Urinary bladder (tissue), 4 donors: Measurements from ENCODE around the gene ZNF584. TPM values are rescaled to one million over a fixed set of nuclear protein-coding genes. Genes with fewer than 3 reads are reported as not detected.
A peak's percentile ranks its signal among the peaks of the same experiment; 100 is the strongest.

Experiments
- DNase-seq: peaks from one replicate; pipeline ENCODE4 v3.0.0-alpha.2; 2015; ENCODE audit errors: extremely low spot score
- H3K27ac ChIP-seq: one replicate; pipeline ENCODE4 v1.5.1; 2013; ENCODE audit warnings: low read depth, mild to moderate bottlenecking, moderate library complexity
- H3K36me3 ChIP-seq: one replicate; pipeline ENCODE4 v1.6.1; 2013; ENCODE audit warnings: mild to moderate bottlenecking, moderate library complexity; ENCODE audit not compliant: insufficient read depth
- H3K4me1 ChIP-seq: one replicate; pipeline ENCODE4 v1.6.1; 2013; ENCODE audit warnings: mild to moderate bottlenecking, moderate library complexity; ENCODE audit not compliant: insufficient read depth
- H3K4me3 ChIP-seq: one replicate; pipeline ENCODE4 v1.5.1; 2013; ENCODE audit warnings: low read depth, low read length
- WGBS: extraction: QIAGEN DNeasy Blood & Tissue Kit; methylation state at CpG from one replicate; pipeline ENCODE4 v1.1.7; 2013; 5-methylcytosine and 5-hydroxymethylcytosine counted together
- polyA plus RNA-seq: library from polyadenylated mRNA; stranded (reverse); fragments of 200-250 nt; gene quantifications from one replicate; pipeline ENCODE4 v1.2.3, GENCODE V29; 2013
- total RNA-seq: library from RNA; depleted of rRNA; stranded (reverse); fragments of >200 nt; gene quantifications from one replicate; pipeline ENCODE4 v1.2.3, GENCODE V29; 2014
- donor health status: healthy with polysubstance abuse.
- donor health status: healthy.

ZNF584 gene
- total and polyA plus RNA-seq, 2 donors: 13.6 to 18.5 TPM

DNA sequence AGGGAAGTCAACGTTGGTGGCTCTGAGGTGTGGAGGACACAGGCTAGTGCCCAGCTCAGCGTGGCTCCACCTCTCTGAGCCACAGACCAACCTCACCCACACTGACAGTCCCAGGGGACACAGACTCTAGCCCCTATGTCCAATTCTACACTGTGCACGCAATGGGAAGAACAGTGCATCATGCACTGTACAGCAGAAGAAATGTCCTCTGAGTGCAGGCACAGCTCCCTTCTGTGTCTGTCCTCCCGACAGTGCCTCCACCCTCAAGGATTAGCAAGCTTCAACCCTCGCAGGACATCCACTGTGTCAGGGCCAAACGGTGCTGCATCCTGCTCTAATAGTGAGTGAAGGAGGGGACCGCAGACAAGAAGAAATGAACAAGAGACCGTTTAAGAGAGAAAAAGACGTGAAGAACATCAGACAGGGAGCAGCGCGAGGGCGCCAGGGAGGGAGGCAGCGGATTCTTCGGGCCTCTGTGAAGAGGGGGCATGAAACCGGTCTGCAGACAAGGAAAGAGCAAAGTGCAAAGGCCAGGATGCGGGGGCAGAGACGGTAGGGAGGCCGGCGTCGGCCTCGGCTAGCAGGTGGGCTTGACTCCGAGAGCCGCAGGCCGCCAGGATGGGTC, 28.3 kb upstream of the ZNF584 start:
- Histone ChIP-seq H3K36me3 (no peaks in the 10 kb centered on the region), H3K4me3 (peak overlapping the region; percentile 67), H3K4me1 (no peaks in the 10 kb centered on the region), H3K27ac (peak overlapping the region; percentile 70)
- 5% methylated on average over 24 of the region's 24 CpGs for WGBS
- DNase-seq: no peak

DNA sequence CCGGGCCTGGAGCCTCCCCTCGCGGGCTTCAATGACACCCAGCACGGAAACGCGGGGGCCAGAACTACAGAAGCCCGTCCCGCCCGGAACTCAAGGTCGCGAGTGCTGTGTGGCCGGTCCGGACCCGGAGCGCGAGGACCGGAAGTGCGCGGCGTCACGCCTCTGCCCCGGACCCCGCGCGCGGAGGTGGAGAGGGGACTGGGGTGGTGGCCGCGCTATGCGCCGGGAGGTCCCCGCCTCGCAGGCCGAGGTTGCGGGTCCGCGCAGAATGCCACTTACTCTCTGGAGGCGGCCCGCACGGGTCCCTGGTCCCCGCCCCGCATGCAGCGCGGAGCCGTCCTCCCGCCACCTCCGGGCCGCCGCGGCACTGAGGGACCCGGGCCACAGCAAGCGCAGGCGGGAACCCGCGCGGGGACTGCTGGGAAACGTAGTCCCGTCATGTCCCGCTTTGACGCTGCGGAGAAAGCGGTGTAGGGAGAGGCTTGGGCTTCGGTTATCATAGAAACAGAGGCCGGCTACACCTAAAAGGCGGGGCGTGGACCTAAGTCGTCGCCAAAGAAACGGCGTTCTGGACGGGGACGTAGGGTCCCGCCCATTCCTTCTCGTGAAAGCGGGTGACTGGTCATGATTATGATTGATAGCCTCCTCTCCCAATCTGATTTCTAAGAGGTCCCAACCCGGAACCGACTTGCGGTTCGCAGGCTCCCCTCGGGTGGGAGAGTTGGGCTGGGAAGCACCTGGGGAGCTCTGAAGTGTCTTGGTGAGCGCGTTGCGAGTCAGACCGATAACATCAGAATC, 27.6 kb upstream of the ZNF584 start, which contains the start of gene ZNF837:
Gene ZNF837, minus strand, starts transcription at position 369 of the 798 bp plus-strand sequence. CDS start 11,698 bp downstream, outside the sequence.
- peak; percentile 100 for DNase-seq
- peak within 1 kb of the TSS; percentile 67 for H3K4me3 ChIP-seq
- H3K27ac ChIP-seq: peak within 1 kb of the TSS; percentile 70
- no peaks in the 10 kb centered on the region for H3K36me3 ChIP-seq
- under 1% methylated on average over 83 of the region's 83 CpGs for WGBS
- no peaks in the 10 kb centered on the region for H3K4me1 ChIP-seq

- no peak for DNase-seq
- Histone ChIP-seq H3K4me3 (peak overlapping the region; percentile 50), H3K36me3 (no peaks in the 10 kb centered on the region), H3K27ac (peak overlapping the region; percentile 54), H3K4me1 (no peaks in the 10 kb centered on the region)
- WGBS: 28% methylated on average over 26 of the region's 26 CpGs
Observed at GRCh38 chr19:58381460-58382212, 26.8 kb upstream of the ZNF584 start.

DNA sequence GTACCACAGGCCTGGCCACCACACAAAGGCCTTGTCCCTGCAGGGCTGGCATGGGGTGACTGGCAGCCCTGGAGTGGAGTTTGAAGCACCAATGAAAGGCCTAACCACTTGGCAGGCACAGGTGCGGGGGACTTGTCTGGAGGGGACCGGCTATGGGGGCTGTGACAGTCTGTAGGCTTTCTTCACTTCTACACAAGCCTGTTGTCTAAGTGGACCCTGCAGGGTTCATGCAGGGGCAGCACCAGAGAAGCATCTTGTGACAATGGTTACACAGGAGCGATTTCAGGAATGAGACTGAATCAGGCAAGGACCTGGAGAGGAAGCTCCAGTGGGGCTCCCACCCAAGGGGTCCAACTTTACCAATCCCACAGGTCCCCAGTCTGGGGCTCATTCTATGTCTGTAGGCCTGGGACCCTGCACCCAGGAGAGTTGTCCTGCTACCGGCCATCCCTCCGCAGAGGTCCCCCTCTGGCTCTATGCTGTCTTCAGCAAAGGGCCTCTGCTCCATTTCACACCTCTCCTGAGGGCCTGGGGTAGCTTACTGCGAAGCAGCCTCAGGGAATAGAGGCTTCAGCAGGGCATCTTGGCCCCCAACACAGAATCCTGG, 25.3 kb upstream of the ZNF584 start:
- peaks cover 2% of the 10 kb centered on the region for H3K4me1 ChIP-seq
- 90% methylated on average over 6 of the region's 6 CpGs for WGBS
- DNase-seq: no peak
- H3K4me3 ChIP-seq: no peak overlapping the region
- H3K27ac ChIP-seq: no peak overlapping the region
- no peaks in the 10 kb centered on the region for H3K36me3 ChIP-seq

- H3K27ac ChIP-seq: peak overlapping the region; percentile 99
- H3K36me3 ChIP-seq: no peaks in the 10 kb centered on the region
- DNase-seq: no peak
- no peak overlapping the region for H3K4me3 ChIP-seq
- 75% methylated on average over 9 of the region's 9 CpGs for WGBS
- peaks cover 2% of the 10 kb centered on the region for H3K4me1 ChIP-seq
Observed at GRCh38 chr19:58385313-58385890, 23.0 kb upstream of the ZNF584 start.

DNA sequence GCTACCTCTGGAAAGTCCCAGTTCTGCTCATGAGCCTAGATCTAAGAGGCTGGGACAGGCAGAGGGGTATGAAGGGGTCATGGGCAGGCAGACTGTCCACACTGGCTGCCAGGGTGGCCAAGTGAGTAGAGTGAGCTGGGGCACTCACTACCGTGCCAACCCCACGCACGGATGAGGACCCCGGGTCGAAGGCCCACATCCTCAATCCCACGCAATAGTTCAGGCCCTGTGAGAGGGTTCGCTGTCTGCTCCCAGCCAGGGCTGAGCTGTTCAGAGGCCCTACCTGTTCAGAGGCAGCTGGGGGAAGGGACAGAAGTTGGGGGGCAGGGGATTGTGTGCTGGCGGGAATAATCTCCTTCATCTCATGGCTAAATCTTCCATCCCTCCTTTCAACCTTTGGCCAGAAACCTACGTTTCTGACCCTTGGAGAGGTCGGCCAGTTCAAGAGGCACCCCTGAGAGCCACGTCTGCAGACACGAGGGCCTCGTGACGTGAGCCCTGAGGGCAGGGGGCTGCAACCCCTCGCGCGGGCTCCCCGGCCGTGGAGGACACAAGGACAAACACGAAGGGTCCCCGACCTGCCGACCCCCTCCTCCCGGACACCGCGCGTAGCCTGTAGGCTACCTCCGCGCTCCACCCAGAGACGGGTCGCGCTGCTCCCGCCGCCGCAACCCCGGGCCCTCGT, 22.4 kb upstream of the ZNF584 start:
- 8% methylated on average over 36 of the region's 36 CpGs for WGBS
- Histone ChIP-seq H3K4me1 (peaks cover 2% of the 10 kb centered on the region), H3K4me3 (peak overlapping the region; percentile 78), H3K27ac (peak overlapping the region; percentile 99), H3K36me3 (no peaks in the 10 kb centered on the region)
- DNase-seq: no peak

DNA sequence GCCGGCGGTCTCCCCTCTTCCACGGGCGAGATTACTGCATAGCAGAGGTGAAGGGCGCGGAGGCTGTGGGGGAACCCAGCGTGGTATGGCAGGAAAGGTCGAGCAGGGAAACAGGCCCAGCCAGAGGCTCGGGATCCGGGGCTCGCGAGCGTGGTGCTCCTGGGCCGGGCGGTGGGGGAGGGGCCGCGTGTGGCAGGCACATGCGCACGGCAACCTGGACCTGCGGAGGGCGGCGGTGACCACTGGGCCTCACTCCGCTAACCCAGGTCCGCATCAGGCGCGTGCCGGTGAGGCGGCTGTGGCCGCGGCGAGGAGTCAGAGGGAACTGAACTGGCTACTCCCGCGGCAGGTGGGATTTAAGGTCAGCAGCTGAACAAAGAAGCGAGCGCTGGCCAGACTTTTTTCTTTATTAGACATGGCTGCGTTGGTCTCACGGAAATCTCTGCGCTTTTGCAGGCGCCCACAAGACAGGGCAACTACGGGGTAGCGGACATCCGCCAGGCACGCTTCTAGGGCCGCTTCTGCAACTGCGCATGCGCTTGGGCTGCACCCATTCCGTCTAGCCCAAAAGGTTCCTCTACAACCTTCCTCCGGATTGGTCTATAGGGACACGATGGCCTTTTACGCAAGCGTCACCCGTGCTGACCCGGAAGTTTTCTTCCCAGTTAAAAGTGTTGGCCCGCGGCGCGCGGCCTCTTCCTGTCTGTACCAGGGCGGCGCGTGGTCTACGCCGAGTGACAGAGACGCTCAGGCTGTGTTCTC, 21.7 kb upstream of the ZNF584 start, which contains the start of gene RPS5:
Gene RPS5, plus strand, starts transcription at position 694 of the 762 bp plus-strand sequence. CDS start 869 bp downstream, outside the sequence.
- under 1% methylated on average over 64 of the region's 64 CpGs for WGBS
- peak; percentile 97 for DNase-seq
- Histone ChIP-seq H3K27ac (peak within 1 kb of the TSS; percentile 99), H3K36me3 (no peaks in the 10 kb centered on the region), H3K4me3 (peak within 1 kb of the TSS; percentile 78), H3K4me1 (peaks cover 2% of the 10 kb centered on the region)

DNA sequence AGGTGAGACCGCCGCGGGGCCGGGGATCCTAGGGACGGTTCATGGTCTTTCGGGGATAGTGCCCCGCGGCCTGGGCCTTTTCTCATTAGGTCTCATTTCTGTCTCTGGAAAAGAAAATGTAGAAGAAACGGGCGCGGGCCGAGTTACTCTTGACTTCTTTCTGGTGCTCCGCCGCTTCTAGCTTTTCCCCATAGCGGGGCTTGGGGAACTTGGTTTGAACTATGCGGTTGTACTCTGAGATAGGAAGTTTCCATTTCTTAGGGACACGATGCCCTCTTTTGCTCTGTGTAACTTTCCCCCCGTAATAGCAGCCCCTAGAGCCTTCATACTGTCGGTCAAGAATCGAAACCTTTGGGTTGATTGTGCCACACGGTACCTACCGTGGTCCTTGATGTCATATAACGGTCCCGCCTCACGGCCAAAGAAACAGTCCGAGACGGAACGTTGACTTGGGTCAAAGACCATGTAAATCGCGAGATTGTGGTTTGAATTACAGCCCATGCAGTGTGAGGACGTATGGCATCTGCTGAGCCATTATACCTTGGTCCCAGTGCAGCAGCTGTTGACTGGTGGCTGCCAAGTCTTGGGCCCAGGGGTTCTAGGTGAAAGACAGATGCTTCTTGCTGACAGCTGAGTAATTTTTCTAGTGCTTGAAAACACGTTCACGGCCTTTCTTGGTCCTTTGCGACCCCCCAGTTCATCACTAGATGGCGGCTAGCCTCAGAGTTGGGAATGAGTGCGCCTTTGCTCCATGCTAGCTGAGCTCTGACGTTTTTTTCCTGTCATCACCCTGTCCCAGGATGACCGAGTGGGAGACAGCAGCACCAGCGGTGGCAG, 20.9 kb upstream of the ZNF584 start:
- H3K4me1 ChIP-seq: peaks cover 2% of the 10 kb centered on the region
- no peak for DNase-seq
- H3K36me3 ChIP-seq: no peaks in the 10 kb centered on the region
- WGBS: 7% methylated on average over 39 of the region's 39 CpGs
- peak overlapping the region; percentile 78 for H3K4me3 ChIP-seq
- no peak overlapping the region for H3K27ac ChIP-seq

- WGBS: 84% methylated on average over 3 of the region's 3 CpGs
- Histone ChIP-seq H3K36me3 (no peaks in the 10 kb centered on the region), H3K4me1 (peaks cover 2% of the 10 kb centered on the region), H3K4me3 (peak overlapping the region; percentile 78), H3K27ac (no peak overlapping the region)
- no peak for DNase-seq
Observed at GRCh38 chr19:58388175-58388526, 20.3 kb upstream of the ZNF584 start.

- 91% methylated on average over 26 of the region's 26 CpGs for WGBS
- no peaks in the 10 kb centered on the region for H3K4me1 ChIP-seq
- H3K4me3 ChIP-seq: no peak overlapping the region
- no peak for DNase-seq
- H3K36me3 ChIP-seq: peaks cover 6% of the 10 kb centered on the region
- no peak overlapping the region for H3K27ac ChIP-seq
Observed at GRCh38 chr19:58392945-58393724, 15.3 kb upstream of the ZNF584 start.

DNA sequence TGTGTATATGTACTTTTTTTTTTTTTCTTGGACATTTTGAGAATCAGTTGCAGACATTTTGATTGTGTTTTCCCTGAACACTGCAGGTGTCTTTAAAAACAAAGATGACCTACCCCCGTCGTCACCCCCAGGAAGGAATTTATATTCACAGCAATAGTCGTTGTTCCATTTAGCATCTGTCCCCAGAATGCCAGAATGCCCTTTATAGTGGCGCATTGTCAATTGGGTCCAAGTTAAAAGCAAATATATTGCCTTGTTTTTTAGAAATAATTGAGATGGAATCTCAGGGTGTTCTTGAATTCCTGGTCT, 14.8 kb upstream of the ZNF584 start:
- peaks cover 6% of the 10 kb centered on the region for H3K36me3 ChIP-seq
- 91% methylated on average over 4 of the region's 4 CpGs for WGBS

More for the DNA sequence above, 14.8 kb upstream of the ZNF584 start:
- Histone ChIP-seq H3K4me1 (no peaks in the 10 kb centered on the region), H3K4me3 (no peak overlapping the region), H3K27ac (no peak overlapping the region)
- no peak for DNase-seq
